HG03066 (cell line): ENCODE data around the gene HAND1.

Experiments used
- ATAC-seq: cut with Tn5 transposase; IDR thresholded peaks from one replicate; pipeline ENCODE4 v1.9.1; 2021; ENCODE audit warnings: low read depth; ENCODE audit not compliant: unreplicated experiment

The HAND1 gene

DNA sequence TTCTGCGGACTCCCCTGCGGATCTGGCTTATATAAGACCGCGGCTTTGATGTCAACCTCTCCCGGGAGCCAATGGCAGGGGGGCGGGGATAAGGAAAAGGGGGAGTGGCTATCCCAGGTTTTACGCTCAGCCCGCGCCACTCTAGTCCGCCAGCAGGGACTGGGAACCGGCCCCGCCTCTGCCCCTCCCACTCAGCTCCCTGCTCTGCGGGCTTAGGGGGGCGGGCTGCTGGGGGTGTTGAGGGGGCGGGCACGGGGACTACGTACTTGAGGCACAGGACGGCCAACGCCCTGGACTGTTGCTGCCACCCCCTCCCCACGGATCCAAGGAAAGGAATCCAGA, at the start of gene HAND1:
Gene HAND1 (minus strand): TSS at position 4 of the 342 bp plus-strand sequence. CDS start 219 bp downstream, outside the sequence.
- no peak for ATAC-seq

DNA sequence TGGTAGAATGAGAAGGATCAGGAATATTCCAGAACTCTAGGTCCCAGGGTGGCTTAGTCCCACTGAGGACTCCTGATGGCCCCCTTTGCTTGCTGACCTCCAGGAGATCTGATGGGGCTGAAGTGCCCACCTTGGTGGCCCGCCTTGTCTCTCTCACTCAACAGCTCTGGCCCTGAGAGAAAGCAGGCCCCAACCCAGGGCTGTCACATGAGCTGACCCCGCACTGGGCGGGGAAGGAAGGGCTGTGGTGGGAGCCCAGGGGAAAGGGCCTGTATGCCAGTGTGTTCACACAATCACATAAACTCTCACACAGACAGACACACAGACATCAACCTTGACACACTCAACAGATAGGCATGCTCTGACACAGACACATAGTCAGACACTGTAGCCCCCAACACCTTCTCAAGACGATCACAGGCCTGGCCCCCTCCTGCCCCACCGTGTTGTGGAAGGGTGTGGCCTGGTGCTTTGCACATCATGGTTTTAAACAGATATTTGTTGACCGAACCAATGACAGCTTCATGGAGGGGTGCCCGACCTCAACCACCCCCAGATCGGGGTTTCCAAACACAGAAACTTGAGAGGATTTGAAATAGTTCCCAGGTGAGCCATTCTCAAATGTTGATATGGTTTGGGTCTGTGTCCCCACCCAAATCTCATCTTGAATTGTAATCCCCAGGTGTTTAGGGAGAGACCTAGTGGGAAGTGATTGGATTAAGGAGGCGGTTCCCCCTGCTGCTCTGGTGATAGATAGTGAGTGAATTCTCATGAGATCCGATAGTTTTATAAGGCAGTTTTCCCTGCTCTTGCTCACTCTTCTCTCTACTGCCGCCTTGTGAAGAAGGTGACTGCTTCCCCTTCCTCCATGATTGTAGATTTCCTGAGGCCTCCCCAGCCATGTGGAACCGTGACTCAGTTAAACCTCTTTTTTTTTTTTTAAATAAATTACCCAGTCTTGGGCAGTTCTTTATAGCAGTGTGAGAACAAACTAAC, 48.5 kb upstream of the HAND1 start:
- ATAC-seq: no peak

DNA sequence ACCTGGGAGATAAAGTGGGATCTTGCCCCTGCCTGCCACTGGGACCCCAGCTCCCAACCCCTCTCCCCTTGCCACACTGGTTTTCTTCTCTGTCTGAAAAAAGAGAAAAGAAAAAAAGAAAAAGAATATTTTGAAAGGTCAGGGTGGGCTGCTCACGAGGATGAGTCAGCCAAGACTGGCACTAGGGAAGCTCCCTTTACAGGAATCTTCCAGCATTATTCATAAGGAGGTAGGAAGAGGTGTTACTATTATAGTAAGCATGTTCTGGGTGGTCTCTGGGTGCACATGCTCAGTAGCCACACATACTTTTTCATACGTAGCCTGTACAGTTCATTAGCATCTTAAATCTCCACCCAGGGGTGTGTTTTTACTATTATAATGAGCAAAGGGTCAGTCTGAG, 46.8 kb upstream of the HAND1 start:
- no peak for ATAC-seq

DNA sequence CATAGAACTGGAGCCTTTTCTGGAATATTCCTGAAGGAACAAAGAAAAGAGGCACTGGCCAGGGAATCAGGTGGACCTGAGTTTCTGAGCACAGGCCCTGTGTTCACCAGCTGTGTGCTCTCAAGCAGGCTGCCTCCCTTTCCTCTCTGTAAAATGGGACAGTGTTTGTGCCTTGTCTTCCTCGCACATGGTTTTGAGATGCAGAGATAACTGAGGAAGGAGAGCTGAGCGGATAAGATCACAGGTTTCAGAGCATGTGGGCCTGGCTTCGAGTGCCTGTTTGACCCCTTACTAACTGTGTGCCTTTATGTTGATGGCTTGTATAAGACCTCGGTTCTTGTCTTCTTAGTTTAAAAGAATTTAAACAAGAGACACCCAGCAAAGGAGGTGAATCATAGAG, 46.2 kb upstream of the HAND1 start:
- no peak for ATAC-seq

DNA sequence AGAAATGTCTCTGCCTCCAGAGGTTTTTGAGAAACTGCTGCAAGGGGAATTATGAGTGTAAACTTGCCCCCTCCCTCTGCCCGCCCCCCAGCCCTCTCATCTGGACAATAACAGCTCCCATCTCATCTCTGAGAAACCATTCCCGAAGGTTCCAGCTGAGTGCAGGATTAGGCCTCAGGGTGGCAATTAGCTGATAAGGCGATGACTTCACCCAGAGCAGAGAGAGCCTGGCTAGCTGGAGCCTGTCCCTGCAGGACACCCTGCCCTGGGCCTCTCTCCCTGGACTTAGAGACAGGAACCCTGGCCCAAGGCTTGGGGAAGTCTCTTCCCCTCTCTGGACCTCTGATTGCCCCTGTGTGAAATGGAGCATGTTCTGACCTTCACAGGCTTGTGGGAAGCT, 45.7 kb upstream of the HAND1 start:
- no peak for ATAC-seq

DNA sequence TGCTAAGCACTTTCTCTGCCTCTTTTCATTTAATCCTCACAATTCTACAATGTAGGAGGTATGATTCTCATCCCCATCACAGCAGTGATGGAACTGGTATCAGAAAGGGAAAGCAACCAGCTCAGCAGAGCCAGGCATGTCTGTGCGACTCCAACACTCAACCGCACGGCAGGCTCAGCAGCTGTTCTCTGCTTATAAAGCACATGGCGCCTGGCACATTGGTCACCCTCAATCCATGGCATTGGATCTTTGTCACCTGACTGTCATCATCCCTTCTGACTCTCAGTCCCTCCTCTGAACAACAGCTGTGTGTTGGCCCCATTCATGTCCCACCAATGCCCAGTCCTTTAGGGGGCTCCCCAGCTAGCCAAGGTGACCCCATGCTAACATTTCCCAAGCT, 45.1 kb upstream of the HAND1 start:
- no peak for ATAC-seq

DNA sequence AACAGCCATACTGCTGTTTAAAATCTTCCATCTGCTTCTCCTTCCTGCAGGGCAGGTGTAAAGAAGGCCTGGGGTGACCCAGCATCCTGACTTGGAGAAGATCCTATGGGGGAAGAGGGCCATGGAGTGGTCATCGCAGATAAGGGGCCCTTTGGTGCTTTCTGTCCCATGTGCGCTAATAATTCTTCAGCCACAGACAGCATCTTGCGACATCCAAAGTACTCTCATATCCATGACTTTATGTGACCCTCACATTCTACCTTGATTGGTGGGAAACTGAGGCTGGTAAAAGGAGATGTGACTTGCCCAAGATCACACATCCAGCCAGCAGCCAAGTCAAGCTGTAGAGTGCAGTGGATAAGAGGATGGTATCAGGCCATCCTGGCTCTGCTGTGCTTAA, 44.3 kb upstream of the HAND1 start:
- ATAC-seq: no peak

DNA sequence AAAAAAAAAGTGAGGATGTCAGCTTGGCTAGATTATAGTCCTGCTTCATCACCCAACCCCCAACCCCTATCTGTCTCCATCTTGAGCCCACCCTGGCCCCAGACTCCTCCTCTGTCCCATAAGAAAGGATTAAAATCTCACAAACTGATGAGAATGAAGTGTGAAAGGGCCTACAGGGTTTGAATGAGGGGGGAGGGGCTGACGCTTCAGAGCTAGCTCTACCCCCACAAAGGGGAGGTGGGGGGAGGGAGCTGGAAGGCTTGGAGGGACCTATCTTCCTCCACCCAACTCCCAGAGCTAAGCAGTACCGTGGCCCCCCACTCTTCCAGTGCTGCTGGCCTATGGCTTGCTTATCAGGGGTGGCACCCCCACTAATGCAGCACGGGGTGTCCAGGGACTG, 43.7 kb upstream of the HAND1 start:
- ATAC-seq: no peak

DNA sequence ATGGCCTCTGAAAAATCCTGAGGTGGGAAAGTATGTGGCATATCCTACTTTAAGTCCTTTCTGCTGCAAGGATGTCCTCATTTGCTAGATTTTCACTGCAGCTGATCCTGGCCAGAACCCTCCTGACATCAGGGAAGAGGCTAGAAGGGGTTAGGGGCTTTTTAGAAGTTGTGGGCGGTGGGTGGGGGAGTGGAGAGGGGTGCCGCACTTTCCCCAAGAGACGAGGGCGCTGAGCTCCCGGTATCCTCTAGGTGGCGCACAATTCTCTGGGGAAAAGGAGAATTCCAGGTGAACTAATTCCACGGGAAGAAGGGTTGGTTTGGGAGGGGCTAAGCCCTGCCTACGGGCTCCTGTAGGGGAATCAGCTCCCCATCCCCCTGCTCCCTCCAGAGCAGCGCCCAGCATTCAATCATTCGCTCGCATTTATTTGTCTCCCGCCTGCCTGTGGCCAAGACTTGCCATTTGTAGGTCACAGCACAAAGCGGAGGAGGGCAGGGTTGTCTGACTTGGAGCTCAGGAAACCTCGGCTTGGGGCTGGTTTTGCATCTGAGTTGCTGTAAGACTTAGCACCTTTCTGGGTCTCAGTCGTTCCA, 42.9 kb upstream of the HAND1 start:
- ATAC-seq: no peak

DNA sequence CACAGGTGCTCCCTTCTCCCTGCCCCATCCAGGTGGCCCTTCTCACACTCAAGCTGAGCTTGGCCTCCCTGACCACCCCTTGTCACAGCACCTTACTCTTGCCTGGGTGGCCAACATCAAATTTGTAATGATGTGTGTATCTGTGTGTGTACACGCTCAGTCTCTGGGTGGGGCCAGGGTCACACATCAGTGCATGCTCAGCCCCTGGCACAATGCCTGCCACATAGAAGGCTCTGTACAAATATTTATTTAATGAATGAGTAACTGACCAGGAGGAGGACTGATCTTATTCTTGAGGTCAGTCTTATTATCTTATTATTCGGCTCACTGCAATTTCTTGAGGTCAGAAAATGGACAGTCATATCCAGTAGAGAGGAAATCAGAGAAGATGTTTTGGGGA, 41.3 kb upstream of the HAND1 start:
- ATAC-seq: no peak

DNA sequence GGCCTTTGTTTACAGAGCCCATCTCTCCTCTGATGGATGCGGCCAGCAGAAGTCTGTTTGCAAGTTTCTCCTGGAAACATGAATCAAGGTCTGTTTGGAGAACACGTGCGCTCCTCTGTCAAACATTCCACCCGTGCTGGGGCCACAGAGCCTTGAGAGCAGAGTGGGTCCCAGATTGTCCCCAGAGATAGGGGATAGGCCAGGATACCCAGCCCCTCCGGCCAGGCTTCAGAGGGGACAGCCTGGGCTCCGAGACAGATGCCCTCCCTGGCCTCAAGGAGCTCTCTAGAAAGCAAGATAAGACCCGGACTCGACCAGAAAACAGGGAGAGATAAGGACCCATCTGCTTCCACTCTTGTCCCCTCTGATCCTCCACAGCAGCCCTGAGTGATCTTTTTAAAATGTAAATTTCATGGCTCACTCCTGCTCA, 40.4 kb upstream of the HAND1 start:
- no peak for ATAC-seq

DNA sequence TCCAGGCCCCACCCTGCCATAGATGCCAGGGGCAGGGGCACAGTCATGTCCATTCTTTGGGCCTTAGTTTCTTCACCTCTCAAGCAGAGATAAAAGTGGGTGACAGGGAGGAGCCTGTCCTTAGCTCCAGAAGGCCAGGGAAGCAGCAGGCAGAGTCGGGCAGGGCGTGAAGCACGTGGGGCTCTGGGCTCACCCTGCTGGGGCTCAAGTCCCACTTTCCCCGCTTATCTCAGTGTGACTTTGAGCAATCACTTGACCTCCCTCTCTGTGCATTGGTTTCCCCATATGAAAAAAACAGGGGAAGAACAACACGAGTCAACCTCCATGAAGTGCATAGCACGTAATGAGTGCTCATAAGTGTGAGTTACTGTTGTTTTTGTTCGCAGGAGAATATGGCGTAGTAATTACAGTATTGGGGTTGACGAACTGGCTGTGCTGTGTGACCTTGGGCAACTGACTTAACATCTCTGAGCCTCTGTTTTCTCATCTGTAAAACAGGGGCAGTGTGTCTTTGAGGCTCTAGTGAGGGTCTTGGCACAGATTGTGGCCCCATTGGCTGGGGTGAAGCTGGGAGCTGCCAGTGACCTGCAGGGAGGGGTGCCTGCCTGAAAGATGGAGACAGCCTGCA, 39.9 kb upstream of the HAND1 start:
- no peak for ATAC-seq

DNA sequence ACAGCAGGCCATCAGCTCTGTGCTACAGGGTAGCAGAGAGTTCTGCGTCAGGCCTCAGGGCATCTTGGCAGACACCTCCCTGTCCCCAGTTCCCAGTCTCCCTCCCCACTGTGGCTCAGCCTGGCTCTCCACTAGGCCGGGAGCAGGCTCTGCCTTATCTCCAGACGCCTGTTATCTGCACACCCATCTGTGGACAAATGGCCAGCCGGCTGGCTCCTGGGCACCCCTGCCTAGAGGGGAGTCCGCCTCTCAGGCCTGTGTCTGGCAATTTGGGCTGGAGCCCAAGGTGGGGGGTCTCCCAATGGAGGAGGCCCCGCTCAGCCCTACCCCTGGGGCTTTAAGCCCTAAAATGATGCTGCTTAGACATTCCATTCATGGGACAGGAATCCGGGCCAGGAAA, 39.2 kb upstream of the HAND1 start:
- ATAC-seq: no peak

DNA sequence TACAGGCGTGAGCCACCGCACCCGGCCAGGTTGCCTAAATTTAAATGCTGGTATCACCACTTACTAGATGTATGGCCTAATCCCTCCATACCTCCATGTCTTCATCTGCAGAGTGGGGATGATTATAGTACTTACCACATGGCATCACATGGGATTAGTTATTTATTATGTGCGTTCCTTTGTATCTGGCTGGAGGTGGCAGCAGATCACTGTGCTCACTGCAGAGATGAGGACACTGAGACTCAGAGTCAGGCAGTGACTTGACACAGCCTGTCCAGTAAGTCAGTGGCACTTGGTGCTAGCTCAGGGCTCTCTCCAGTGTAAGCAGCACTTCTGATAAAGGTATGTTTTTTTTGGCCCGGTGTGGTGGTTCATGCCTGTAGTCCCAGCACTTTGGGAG, 38.4 kb upstream of the HAND1 start:
- ATAC-seq: no peak

DNA sequence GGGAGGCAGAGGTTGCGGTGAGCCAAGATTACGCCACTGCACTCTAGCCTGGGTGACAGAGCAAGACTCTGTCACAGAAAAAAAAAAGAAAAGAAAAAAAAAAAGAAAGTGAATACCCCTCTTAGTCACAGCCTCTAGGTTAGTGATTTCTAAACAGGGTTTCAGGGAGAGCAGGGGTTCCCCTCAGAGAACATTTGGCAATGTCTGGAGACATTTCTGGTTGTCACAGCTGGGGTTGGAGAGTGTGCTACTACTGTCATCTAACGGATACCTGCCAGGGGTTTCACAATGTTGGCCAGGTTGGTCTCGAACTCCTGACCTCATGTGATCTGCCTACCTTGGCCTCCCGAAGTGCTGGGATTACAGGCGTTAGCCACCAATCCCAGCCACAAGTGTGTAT, 37.5 kb upstream of the HAND1 start:
- ATAC-seq: peak; percentile 57

DNA sequence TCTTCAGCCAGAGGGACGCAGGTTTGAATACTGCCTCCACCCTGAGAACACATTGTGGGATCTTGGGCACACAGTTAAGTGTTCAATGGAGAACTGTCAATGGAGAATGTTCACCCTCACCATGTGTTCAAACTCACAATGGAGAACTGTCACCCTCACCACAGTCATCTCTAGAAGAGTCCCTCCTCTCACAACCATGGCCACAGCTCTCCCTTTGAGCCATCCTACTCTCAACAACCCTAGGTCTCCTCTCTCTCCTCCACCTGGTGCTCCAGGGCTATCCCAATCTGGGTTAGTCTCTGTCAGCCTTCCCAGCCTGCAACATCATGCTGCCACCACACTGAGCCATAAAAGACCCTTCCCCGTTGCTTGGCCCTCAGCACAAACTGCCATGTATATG, 36.3 kb upstream of the HAND1 start:
- ATAC-seq: no peak

DNA sequence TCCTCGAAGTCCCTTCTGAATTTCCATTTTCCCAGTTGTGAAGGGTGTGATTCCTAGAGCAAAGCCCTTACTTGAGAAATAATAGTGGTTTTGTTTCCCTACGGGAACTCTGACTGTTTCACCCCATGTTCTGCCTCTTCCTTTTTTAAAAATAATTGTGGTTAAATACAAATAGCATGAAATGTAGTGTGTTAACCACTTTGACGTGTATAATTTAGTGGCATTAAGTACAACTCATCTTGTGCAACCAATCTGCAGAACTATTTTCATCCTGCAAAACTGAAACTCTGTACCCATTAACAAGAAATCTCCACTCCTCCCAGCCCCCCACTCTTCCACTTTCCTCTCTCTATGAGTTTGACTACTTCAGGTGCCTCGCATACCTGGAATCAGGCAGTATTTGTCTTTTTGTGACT, 35.6 kb upstream of the HAND1 start:
- peak; percentile 44 for ATAC-seq

DNA sequence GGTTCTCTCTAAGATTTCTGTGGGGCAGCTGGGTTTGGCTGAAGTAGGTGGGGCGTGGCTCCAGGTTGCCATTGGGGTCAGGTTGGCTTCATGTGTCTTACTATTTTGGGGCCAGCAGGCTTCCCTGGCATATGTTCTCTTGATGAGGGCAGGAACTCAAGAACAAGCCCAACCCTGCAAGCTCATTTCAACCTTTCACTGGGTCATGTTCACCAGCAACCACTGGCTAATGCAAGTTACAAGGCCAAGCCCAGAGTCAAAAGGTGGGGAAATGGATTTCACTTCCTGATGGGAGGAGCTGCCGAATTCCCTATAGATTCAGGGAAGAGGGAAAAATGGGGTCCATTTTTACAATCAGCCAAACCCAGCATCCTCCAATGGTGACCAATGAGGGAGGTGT, 34.0 kb upstream of the HAND1 start:
- ATAC-seq: no peak

DNA sequence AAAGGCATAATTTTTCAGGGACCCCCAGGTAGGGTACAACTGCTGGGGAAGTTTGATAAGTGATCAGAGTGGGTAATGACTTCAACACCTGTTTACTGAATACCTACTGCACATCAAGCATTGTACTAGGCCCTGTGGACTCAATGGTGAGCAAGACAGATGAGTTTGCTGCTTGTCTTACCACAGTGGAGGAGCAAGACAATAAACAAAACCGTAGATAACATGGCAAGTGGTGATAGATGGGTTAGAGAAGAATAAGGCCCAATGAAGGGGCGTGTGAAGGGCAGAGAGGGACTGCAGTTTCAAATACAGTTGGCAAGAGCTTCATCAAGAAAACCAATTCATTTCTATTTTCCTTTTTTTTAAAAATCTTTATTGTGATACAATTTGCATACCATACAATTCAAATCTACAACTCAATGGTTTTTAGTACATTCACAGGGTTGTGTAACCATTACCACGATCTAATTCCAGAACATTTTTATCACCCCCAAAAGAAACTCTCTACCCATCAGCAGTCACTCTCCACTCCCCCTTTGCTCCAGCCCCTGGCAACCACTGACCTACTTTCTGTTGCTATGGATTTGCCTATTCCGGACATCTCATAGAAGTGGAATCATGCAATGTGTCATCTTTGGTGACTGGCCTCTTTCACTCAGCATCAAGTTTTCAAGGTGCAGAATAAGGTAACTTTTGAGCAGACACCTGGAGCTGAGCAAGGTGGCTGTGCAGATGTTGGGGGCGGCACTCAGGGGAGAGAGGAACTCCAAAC, 31.9 kb upstream of the HAND1 start:
- ATAC-seq: no peak

DNA sequence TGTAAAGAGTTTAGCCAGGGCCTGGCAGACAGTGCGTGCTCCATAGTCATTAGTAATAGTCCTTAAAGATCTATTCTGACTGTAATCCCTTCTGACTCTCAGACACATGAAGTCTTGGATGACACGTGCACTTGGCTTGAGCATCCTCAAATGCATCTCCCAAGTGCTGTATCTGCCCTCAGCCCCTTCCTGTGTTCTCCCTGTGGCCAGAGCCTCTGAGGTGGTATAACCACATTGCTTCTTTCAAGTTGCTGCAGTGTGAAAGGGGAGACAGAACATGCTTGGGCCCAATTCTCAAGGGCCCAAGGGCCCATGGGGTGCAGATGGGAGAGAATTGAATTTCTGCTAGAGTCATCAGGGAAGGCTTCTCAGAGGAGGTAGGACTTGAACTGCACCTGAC, 30.1 kb upstream of the HAND1 start:
- no peak for ATAC-seq

DNA sequence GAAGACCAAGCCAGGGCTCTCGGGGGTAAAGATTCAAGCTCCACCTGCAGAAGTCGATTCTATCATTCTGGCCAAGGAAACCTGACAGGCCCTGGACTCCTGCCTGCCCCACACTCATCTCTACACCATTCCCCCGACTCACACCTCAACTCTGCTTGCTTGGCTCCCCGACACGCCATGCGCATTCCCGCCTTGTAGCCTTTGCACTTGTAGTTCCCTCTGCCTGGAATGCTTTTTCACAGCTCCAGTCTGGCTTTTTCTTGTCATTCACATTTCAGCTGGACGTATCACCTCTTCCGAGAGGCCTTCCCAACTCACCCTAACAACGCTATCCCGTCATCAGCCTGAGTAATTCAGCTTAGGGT, 28.7 kb upstream of the HAND1 start:
- ATAC-seq: no peak
